Measurements from ENCODE around the gene EGR4.

- TF ChIP-seq, protein P1, sequence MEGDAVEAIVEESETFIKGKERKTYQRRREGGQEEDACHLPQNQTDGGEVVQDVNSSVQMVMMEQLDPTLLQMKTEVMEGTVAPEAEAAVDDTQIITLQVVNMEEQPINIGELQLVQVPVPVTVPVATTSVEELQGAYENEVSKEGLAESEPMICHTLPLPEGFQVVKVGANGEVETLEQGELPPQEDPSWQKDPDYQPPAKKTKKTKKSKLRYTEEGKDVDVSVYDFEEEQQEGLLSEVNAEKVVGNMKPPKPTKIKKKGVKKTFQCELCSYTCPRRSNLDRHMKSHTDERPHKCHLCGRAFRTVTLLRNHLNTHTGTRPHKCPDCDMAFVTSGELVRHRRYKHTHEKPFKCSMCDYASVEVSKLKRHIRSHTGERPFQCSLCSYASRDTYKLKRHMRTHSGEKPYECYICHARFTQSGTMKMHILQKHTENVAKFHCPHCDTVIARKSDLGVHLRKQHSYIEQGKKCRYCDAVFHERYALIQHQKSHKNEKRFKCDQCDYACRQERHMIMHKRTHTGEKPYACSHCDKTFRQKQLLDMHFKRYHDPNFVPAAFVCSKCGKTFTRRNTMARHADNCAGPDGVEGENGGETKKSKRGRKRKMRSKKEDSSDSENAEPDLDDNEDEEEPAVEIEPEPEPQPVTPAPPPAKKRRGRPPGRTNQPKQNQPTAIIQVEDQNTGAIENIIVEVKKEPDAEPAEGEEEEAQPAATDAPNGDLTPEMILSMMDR (IDR thresholded peaks at IDR 0.05; ENCODE audit: low read depth, low read length, poor library complexity, severe bottlenecking), result no peak
- no peak for TF ChIP-seq EZH2phosphoT487 (IDR thresholded peaks at IDR 0.05; ENCODE audit: borderline replicate concordance, low read length)
Observed at GRCh38 chr2:73252238-73253027, 40.9 kb downstream of the EGR4 start.
